Measurements from ENCODE around the gene ENDOU.

The ENDOU gene

GRCh38 chr12:47725091-47725772 is at the start of gene ENDOU:
TSS of gene ENDOU (minus strand) at chr12:47725490. CDS start at chr12:47725413, 77 bp downstream.
- no peak for DNase-seq

- DNase-seq: no peak
Measured at GRCh38 chr12:47774663-47775062, 49.4 kb upstream of the ENDOU start.

- DNase-seq: no peak
Measured at GRCh38 chr12:47773858-47774580, 48.7 kb upstream of the ENDOU start.

GRCh38 chr12:47773062-47773857 is 48.0 kb upstream of the ENDOU start, which contains the start of gene SLC48A1:
TSS of gene SLC48A1 (plus strand) at chr12:47773238. CDS start at chr12:47773305, 67 bp downstream.
- peak; percentile 74 for DNase-seq

GRCh38 chr12:47772738-47773061 is 47.4 kb upstream of the ENDOU start:
- DNase-seq: no peak

- no peak for DNase-seq
Measured at GRCh38 chr12:47772094-47772660, 46.9 kb upstream of the ENDOU start.

GRCh38 chr12:47771304-47771703 is 46.0 kb upstream of the ENDOU start:
- DNase-seq: no peak

GRCh38 chr12:47770086-47770726 is 44.9 kb upstream of the ENDOU start:
- DNase-seq: no peak

- no peak for DNase-seq
Measured at GRCh38 chr12:47769234-47770085, 44.2 kb upstream of the ENDOU start.

- no peak for DNase-seq
Measured at GRCh38 chr12:47768323-47768811, 43.1 kb upstream of the ENDOU start.

GRCh38 chr12:47767216-47767724 is 42.0 kb upstream of the ENDOU start:
- DNase-seq: peak; percentile 71

GRCh38 chr12:47766502-47767215 is 41.4 kb upstream of the ENDOU start:
- DNase-seq: no peak

- DNase-seq: no peak
Measured at GRCh38 chr12:47763481-47764346, 38.4 kb upstream of the ENDOU start.

- no peak for DNase-seq
Measured at GRCh38 chr12:47762850-47763465, 37.7 kb upstream of the ENDOU start.

GRCh38 chr12:47758834-47759690 is 33.8 kb upstream of the ENDOU start, which contains the start of gene RAPGEF3:
TSS of gene RAPGEF3 (minus strand) at chr12:47758880. CDS start at chr12:47758556, 324 bp downstream.
- peak; percentile 61 for DNase-seq

- no peak for DNase-seq
Measured at GRCh38 chr12:47758584-47758833, 33.2 kb upstream of the ENDOU start.

GRCh38 chr12:47757840-47758583 is 32.7 kb upstream of the ENDOU start:
- no peak for DNase-seq
